HepG2 (cell line): ENCODE results near the gene EXO1.

Experiments
- AFF4 ChIP-seq: sonication (generic); formaldehyde crosslinking; IDR thresholded peaks from 2 replicates; pipeline ENCODE4 v1.4.0; 2020; ENCODE audit warnings: missing genetic modification reagents
- HNRNPL ChIP-seq: fragments of 200-400 bp; formaldehyde crosslinking; IDR thresholded peaks from 2 replicates; pipeline ENCODE4 v1.6.1; 2017; ENCODE audit warnings: mild to moderate bottlenecking, low read depth, low read length
- MAZ ChIP-seq, 2 experiments: sonication (generic) in 1 of 2; formaldehyde crosslinking in 1 of 2; IDR thresholded peaks; 2 replicates each; pipeline versions ENCODE4 v1.5.0 to v1.6.1; 2012 to 2020; ENCODE audit warnings: low read depth in 2 of 2, mild to moderate bottlenecking in 2 of 2, borderline replicate concordance in 1 of 2, improper control_type of control experiment in 1 of 2, low read length in 1 of 2, missing genetic modification reagents in 1 of 2, moderate library complexity in 1 of 2
- POLR2A ChIP-seq, 2 experiments: IDR thresholded peaks; 2 replicates each; pipeline ENCODE4 v1.6.1; 2011; ENCODE audit warnings: low read depth in 2 of 2, low read length in 2 of 2, mild to moderate bottlenecking in 1 of 2, moderate library complexity in 1 of 2; ENCODE audit not compliant: insufficient read depth in 1 of 2
- TBP ChIP-seq: sonication (generic); formaldehyde crosslinking; IDR thresholded peaks from 2 replicates; pipeline ENCODE4 v1.5.0; 2020; ENCODE audit warnings: missing genetic modification reagents
- TF ChIP-seq, protein P1 (sequence below): sonication (generic); formaldehyde crosslinking; IDR thresholded peaks from 2 replicates; pipeline ENCODE4 v1.5.0; 2020; ENCODE audit warnings: mild to moderate bottlenecking, missing genetic modification reagents, moderate library complexity

- TF ChIP-seq TBP (CRISPR knock-in tag) (no peak), HNRNPL (no peak), POLR2A (IDR thresholded peaks at IDR 0.05; ENCODE audit: insufficient read depth in 1 of 2, low read depth in 2 of 2, low read length in 2 of 2) (no peak), AFF4 (CRISPR knock-in tag) (no peak), MAZ (IDR thresholded peaks at IDR 0.05; ENCODE audit: borderline replicate concordance, low read depth, low read length) (no peak), MAZ (CRISPR knock-in tag; IDR thresholded peaks at IDR 0.05; ENCODE audit: low read depth) (no peak)
- TF ChIP-seq, protein P1, sequence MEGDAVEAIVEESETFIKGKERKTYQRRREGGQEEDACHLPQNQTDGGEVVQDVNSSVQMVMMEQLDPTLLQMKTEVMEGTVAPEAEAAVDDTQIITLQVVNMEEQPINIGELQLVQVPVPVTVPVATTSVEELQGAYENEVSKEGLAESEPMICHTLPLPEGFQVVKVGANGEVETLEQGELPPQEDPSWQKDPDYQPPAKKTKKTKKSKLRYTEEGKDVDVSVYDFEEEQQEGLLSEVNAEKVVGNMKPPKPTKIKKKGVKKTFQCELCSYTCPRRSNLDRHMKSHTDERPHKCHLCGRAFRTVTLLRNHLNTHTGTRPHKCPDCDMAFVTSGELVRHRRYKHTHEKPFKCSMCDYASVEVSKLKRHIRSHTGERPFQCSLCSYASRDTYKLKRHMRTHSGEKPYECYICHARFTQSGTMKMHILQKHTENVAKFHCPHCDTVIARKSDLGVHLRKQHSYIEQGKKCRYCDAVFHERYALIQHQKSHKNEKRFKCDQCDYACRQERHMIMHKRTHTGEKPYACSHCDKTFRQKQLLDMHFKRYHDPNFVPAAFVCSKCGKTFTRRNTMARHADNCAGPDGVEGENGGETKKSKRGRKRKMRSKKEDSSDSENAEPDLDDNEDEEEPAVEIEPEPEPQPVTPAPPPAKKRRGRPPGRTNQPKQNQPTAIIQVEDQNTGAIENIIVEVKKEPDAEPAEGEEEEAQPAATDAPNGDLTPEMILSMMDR (CRISPR knock-in tag) = no peak
Measured at GRCh38 chr1:241844593-241844992, 3.4 kb upstream of the EXO1 start.
